ENCODE data around the gene GPC2. TPM values are rescaled to one million over a fixed set of nuclear protein-coding genes. Genes with fewer than 3 reads are reported as not detected.
A peak's percentile ranks its signal among the peaks of the same experiment; 100 is the strongest.
"Not testable (repeated sequence)": the region's sequence is repeated elsewhere in the genome, so short reads cannot be mapped to it uniquely, and the experiment has no call there.

GPC2 gene
- total RNA-seq, 2 donors from 2014 or later, result 1.8 to 5.0 TPM

DNA sequence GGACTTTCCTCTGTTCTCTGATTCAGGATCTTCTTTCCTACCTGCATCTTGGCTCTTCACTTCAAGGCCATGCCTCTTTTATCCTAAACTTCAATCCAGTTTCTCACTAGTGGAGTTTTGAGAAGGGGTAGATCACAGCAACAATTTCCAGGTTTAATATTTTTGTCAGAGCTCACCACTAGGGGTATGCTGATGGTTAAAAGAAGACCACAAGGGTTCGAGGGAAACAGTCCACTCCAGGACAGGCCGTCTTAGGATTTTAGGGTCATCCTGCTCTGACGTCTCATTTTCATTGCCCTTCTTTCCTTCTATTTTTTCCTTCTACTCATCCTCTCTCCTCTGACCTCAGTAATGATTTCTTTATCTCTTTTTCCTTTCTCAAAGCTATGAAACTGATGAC is 11.9 kb upstream of the GPC2 start:
- no peaks in the 10 kb centered on the region for H3K4me1 ChIP-seq (ENCODE audit: control insufficient read depth in 1 of 2, low read depth in 2 of 2)

DNA sequence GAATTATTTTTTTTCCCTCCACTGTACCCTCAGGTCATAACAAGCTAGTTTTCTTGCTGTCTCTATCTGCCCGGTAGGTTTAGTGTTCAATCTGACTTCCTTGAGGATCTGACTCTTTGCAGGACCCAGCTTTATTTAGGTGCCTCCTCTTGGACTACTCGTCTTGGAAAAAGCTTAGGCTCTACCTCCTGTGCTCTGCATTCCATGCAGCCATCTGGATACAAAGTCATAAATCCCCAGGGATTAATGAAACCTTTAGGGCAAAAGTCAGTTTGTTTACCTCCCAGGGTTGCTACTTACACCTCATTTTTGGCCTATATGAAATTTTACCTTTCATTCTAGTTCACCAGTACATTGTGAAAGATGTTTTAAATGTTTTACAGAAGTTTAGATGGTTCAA is 8.5 kb upstream of the GPC2 start:
- Histone ChIP-seq H3K27ac (no peak overlapping the region), H3K4me3 (no peak overlapping the region), H3K36me3 (no peaks in the 10 kb centered on the region), H3K9me3 (no peaks in the 10 kb centered on the region), H3K27me3 (replicated peaks; ENCODE audit: insufficient read depth) (no peaks in the 10 kb centered on the region), H3K4me1 (ENCODE audit: control insufficient read depth in 1 of 2, low read depth in 2 of 2) (no peaks in the 10 kb centered on the region)
- TF ChIP-seq, protein P1, sequence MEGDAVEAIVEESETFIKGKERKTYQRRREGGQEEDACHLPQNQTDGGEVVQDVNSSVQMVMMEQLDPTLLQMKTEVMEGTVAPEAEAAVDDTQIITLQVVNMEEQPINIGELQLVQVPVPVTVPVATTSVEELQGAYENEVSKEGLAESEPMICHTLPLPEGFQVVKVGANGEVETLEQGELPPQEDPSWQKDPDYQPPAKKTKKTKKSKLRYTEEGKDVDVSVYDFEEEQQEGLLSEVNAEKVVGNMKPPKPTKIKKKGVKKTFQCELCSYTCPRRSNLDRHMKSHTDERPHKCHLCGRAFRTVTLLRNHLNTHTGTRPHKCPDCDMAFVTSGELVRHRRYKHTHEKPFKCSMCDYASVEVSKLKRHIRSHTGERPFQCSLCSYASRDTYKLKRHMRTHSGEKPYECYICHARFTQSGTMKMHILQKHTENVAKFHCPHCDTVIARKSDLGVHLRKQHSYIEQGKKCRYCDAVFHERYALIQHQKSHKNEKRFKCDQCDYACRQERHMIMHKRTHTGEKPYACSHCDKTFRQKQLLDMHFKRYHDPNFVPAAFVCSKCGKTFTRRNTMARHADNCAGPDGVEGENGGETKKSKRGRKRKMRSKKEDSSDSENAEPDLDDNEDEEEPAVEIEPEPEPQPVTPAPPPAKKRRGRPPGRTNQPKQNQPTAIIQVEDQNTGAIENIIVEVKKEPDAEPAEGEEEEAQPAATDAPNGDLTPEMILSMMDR (IDR thresholded peaks at IDR 0.05), result no peak
- DNase-seq (ENCODE audit: low spot score) (no peak), ATAC-seq (ENCODE audit: insufficient number of reproducible peaks, low FRiP score, low read depth) (no peak)

More for the DNA sequence above, 11.9 kb upstream of the GPC2 start:
- ATAC-seq (ENCODE audit: insufficient number of reproducible peaks, low FRiP score, low read depth), result no peak
- TF ChIP-seq, protein P1 (IDR thresholded peaks at IDR 0.05), result no peak
- no peaks in the 10 kb centered on the region for H3K9me3 ChIP-seq
- H3K36me3 ChIP-seq, result no peaks in the 10 kb centered on the region
- H3K27ac ChIP-seq, result no peak overlapping the region
- no peaks in the 10 kb centered on the region for H3K27me3 ChIP-seq (replicated peaks; ENCODE audit: insufficient read depth)
- H3K4me3 ChIP-seq, result no peak overlapping the region
- DNase-seq (ENCODE audit: low spot score), result no peak

DNA sequence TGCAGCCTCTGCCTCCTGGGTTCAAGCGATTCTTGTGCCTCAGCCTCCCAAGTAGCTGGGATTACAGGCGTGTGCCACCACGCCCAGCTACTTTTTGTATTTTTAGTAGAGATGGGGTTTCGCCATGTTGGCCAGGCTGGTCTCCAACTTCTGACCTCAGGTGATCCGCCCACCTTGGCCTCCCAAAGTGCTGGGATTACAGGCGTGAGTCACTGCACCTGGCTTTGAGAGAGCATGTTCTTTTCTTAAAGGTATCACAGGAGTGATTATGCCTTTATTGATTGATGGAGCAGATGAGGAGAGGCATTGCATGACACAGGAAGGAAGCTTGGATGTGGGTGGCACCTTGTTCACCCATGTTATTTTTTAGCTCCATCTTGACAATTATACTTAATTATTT is 5.9 kb upstream of the GPC2 start:
- DNase-seq (ENCODE audit: low spot score); ATAC-seq (ENCODE audit: insufficient number of reproducible peaks, low FRiP score, low read depth); H3K9me3 ChIP-seq; H3K4me1 ChIP-seq (ENCODE audit: control insufficient read depth in 1 of 2, low read depth in 2 of 2); H3K27me3 ChIP-seq (replicated peaks; ENCODE audit: insufficient read depth); H3K36me3 ChIP-seq; H3K4me3 ChIP-seq; H3K27ac ChIP-seq: not testable (repeated sequence)

DNA sequence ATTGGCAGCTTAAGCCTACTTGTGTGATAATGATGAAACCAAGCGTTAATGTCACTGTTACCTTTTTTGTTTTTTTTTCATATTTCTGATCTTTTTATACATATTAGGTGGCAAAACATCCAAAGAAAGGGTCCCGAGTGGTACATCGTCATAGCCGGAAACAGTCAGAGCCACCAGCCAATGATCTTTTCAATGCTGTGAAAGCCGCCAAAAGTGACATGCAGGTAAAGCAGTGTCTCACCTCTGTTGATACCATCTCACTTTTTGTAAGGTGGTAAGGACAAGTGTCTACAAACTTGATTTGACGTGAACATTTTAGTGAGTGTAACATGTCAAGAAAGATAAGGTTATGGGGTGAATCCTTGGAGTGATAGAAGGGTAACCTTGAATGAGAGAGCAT is 5.4 kb upstream of the GPC2 start:
- ATAC-seq (ENCODE audit: insufficient number of reproducible peaks, low FRiP score, low read depth); DNase-seq (ENCODE audit: low spot score); H3K9me3 ChIP-seq; H3K36me3 ChIP-seq; H3K27ac ChIP-seq; H3K4me3 ChIP-seq; H3K27me3 ChIP-seq (replicated peaks; ENCODE audit: insufficient read depth); H3K4me1 ChIP-seq (ENCODE audit: control insufficient read depth in 1 of 2, low read depth in 2 of 2): not testable (repeated sequence)

DNA sequence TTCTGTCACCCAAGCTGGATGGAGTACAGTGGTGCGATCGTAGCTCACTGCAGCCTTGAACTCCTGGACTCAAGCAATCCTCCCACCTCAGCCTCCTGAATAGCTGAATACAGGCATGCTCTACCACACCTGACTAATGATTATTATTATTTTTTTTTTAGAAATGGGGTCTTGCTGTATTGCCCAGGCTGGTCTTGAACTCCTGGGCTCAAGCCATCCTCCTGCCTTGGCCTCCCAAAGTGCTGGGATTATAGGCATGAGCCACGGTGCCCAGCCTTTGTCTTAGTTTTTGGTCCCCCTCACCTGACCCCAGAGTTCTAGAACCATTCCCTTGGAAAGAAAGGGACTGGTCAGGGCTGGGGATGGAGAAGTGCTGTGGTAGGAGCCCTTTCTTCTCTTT is 2.9 kb upstream of the GPC2 start:
- not testable (repeated sequence) for ATAC-seq (ENCODE audit: insufficient number of reproducible peaks, low FRiP score, low read depth); H3K36me3 ChIP-seq; DNase-seq (ENCODE audit: low spot score); H3K27me3 ChIP-seq (replicated peaks; ENCODE audit: insufficient read depth); H3K27ac ChIP-seq; H3K4me3 ChIP-seq; H3K9me3 ChIP-seq
- peaks cover 6 to 14% of the 10 kb centered on the region in 2 donors for H3K4me1 ChIP-seq (ENCODE audit: control insufficient read depth in 1 of 2, low read depth in 2 of 2)

DNA sequence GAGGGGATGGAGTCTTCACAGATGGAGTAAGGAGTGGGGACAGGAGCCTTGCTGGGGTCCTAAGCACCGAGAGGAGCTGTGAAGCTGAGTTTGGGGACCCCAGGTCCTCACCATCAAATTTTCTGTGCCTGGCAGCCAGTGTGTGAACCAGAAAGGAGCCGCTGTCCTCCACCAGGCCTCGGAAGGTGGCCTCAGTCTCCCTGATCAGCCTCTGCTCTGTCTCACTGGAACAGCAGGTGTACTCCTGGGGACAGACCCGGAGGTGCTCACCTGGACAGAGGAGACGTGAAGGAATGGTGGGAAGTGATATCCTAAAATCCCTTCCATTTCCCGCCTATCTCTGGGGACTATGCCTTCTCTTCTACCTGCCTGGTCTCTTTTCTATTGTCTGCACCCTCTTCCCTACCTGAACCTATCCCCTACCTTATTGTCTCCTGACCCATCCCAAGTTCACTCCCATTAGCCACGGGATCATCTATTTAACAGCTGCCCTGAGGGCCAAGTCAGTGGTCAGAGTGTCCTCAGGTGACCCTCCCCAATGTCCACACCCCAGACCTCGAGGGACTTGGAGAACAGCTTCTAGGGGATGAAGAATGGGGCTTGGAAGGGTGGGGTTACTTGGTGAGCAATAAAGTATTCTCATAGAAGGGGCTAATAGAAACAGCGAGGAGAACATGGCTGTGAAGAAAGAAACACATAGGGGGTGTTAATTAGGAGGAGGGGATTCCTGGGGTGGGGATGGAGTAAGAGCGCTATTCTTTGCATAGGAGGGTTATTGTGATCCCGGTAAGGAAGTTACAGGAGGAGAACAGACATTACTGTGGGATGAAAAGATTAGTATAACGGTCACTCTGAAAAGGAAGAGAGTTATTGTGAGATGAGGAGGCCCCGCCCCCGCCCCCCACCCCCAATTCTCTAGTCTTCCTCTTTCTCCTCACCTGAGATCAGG is 811 bp downstream of the GPC2 start:
- H3K27me3 ChIP-seq (replicated peaks; ENCODE audit: insufficient read depth), result no peaks in the 10 kb centered on the region
- ATAC-seq (ENCODE audit: insufficient number of reproducible peaks, low FRiP score, low read depth), result no peak
- H3K27ac ChIP-seq, result no peak overlapping the region
- H3K36me3 ChIP-seq, result no peaks in the 10 kb centered on the region
- peak overlapping the region; percentile 84 for H3K4me3 ChIP-seq
- peaks cover 11 to 20% of the 10 kb centered on the region in 2 donors for H3K4me1 ChIP-seq (ENCODE audit: control insufficient read depth in 1 of 2, low read depth in 2 of 2)
- no peaks in the 10 kb centered on the region for H3K9me3 ChIP-seq
- TF ChIP-seq, protein P1 (IDR thresholded peaks at IDR 0.05), result no peak
- DNase-seq (ENCODE audit: low spot score), result no peak
